K562 (cell line): ENCODE data around the gene SAMD13. TPM values are rescaled to one million over a fixed set of nuclear protein-coding genes. Genes with fewer than 3 reads are reported as not detected.

ENCODE experiments used
- ATAC-seq: fragments of 200-7000 bp; cut with Tn5 transposase; 3 replicates; pipeline ENCODE4 v1.9.1; 2020; ENCODE audit warnings: moderate library complexity
- BruUV-seq: library from RNA; stranded (reverse); fragments of 400-500 nt; replicated peaks from 2 replicates; lab custom pipeline; 2021; lab: Mats Ljungman, UMichigan
- CTCF ChIA-PET: fragments of 300-600 bp; formaldehyde crosslinking; extraction: SDS; loops from one replicate; lab custom pipeline; 2021; ENCODE audit warnings: low intra/inter-chr PET ratio; lab: Yijun Ruan, JAX
- POLR2A ChIA-PET: fragments of 300-600, 350-650 bp; sonication (Branson Sonifier 250); formaldehyde crosslinking; extraction: SDS; loops from one replicate; lab custom pipeline; 2021; ENCODE audit warnings: antibody characterized with exemption, inconsistent platforms; lab: Yijun Ruan, JAX
- DNase-seq, 4 experiments: peaks; one replicate each; pipeline versions ENCODE4 v3.0.0 to v3.0.0-alpha.2; 2011 to 2018; ENCODE audit warnings: low spot score in 3 of 4, mixed read lengths in 3 of 4; ENCODE audit errors: extremely low read depth in 1 of 4
- FAIRE-seq: peaks from 2 replicates; lab custom pipeline; 2011; peaks lifted over from hg19 to GRCh38; lab: Jason Lieb, UNC
- H2AFZ ChIP-seq: 2 replicates; pipeline ENCODE4 v1.6.0; 2011; ENCODE audit warnings: low read depth, low read length, control low read depth, inconsistent platforms
- H3K27ac ChIP-seq: fragments of 200-600 bp; 3 replicates; pipeline ENCODE4 v1.8.0; 2011; ENCODE audit warnings: low read depth, mild to moderate bottlenecking, control low read depth, inconsistent platforms, low read length, moderate library complexity, mixed read lengths; ENCODE audit errors: extremely low read depth
- H3K27me3 ChIP-seq, 2 experiments: fragments of 300-600 bp in 1 of 2; 2 replicates in 1 of 2; 3 replicates in 1 of 2; pipeline versions ENCODE4 v1.6.0 to v1.8.0; 2011; ENCODE audit warnings: inconsistent platforms in 2 of 2, low read length in 2 of 2, mild to moderate bottlenecking in 1 of 2, mixed read lengths in 1 of 2, moderate library complexity in 1 of 2; ENCODE audit not compliant: control insufficient read depth in 2 of 2, insufficient read depth in 2 of 2
- H3K36me3 ChIP-seq: fragments of 300-600 bp; 3 replicates; pipeline ENCODE4 v1.8.0; 2011; ENCODE audit warnings: mild to moderate bottlenecking, low read length, inconsistent platforms; ENCODE audit not compliant: control insufficient read depth, insufficient read depth
- H3K4me1 ChIP-seq, 2 experiments: fragments of 200-600 bp in 1 of 2; replicated peaks in 1 of 2; 2 replicates in 1 of 2; 3 replicates in 1 of 2; pipeline versions ENCODE4 v1.5.1 to v1.8.0; 2011; ENCODE audit warnings: inconsistent platforms in 2 of 2, low read length in 2 of 2, mild to moderate bottlenecking in 1 of 2, mixed read lengths in 1 of 2, moderate library complexity in 1 of 2; ENCODE audit not compliant: control insufficient read depth in 2 of 2, insufficient read depth in 2 of 2
- H3K4me2 ChIP-seq: 2 replicates; pipeline ENCODE4 v1.6.1; 2011; ENCODE audit warnings: low read length, control low read depth, inconsistent platforms, mixed read lengths; ENCODE audit not compliant: insufficient read depth
- H3K4me3 ChIP-seq: fragments of 200-600 bp; sonication (generic), shearing (Covaris generic); 2 replicates; pipeline ENCODE4 v1.5.1; 2016; ENCODE audit warnings: control low read depth, inconsistent platforms
- H3K79me2 ChIP-seq: fragments of 200-600 bp; 3 replicates; pipeline ENCODE4 v1.8.0; 2011; ENCODE audit warnings: low read length, inconsistent platforms; ENCODE audit not compliant: control insufficient read depth, insufficient read depth
- H3K9ac ChIP-seq, 2 experiments: 2 replicates each; pipeline versions ENCODE4 v1.6.0 to v1.6.1; 2011; ENCODE audit warnings: low read depth in 2 of 2, low read length in 2 of 2, control low read depth in 1 of 2, inconsistent platforms in 1 of 2, mild to moderate bottlenecking in 1 of 2, mixed read lengths in 1 of 2; ENCODE audit not compliant: insufficient read depth in 1 of 2
- H3K9me1 ChIP-seq: one replicate; pipeline ENCODE4 v1.6.0; 2011; ENCODE audit warnings: inconsistent platforms, mild to moderate bottlenecking, low read length, moderate library complexity; ENCODE audit not compliant: control insufficient read depth, insufficient read depth
- H3K9me3 ChIP-seq: replicated peaks from 2 replicates; pipeline ENCODE4 v1.5.1; 2011; ENCODE audit warnings: low read depth, low read length, inconsistent platforms; ENCODE audit not compliant: control insufficient read depth, insufficient read depth
- H4K20me1 ChIP-seq: replicated peaks from 2 replicates; pipeline ENCODE4 v1.6.1; 2011; ENCODE audit warnings: low read length, inconsistent platforms, mixed read lengths; ENCODE audit not compliant: control insufficient read depth, insufficient read depth
- SMAD3 ChIP-seq: fragments of 450-650 bp; formaldehyde crosslinking; conservative IDR thresholded peaks from 2 replicates; pipeline ENCODE4 v1.4.0; 2020; ENCODE audit warnings: mild to moderate bottlenecking
- ZBTB12 ChIP-seq: fragments of 250-450 bp; sonication (Bioruptor Pico); IDR thresholded peaks from 2 replicates; pipeline ENCODE4 v1.4.0; 2020
- WGBS: fragments of 100-300 bp; shearing (Covaris generic); methylation state at CpG from one replicate; pipeline ENCODE4 v1.1.6; 2016; ENCODE audit warnings: low coverage, mixed read lengths; ENCODE audit not compliant: insufficient coverage; ENCODE audit errors: missing lambda C conversion rate; 5-methylcytosine and 5-hydroxymethylcytosine counted together
- in situ Hi-C: fragments of 300-500 bp; cut with MboI; formaldehyde crosslinking; loops from 4 replicates; pipeline ENCODE4 v1.15.0; 2018; ENCODE audit warnings: inconsistent platforms, mixed read lengths
- intact Hi-C: fragments of 100-400 bp; cut with micrococcal nuclease; formaldehyde crosslinking; loops from 2 replicates; pipeline ENCODE4 v1.14.2; 2022
- polyA plus RNA-seq, 8 experiments: library from polyadenylated mRNA; depleted of rRNA in 4 of 8; stranded (reverse) in 5 of 8; unstranded in 3 of 8; fragments of >200 nt; fragmentation: Nextera tagmentation in 2 of 8; fragmentation: Illumina TruSeq in 1 of 8; extraction: Ambion mirVana in 2 of 8; extraction: Trizol in 1 of 8; gene quantifications; 2 replicates each; pipeline versions ENCODE4 v1.2.1 to v1.2.3, GENCODE V29; 2011 to 2014; ENCODE audit warnings: inconsistent platforms in 1 of 8, missing spikeins in 1 of 8
- total RNA-seq, 7 experiments: library from RNA; depleted of rRNA in 6 of 7; stranded (reverse); fragments of >200 nt in 6 of 7; fragmentation: Illumina TruSeq in 2 of 7; extraction: Trizol in 2 of 7; gene quantifications; 2 replicates each; pipeline versions ENCODE4 v1.2.1 to v1.2.3, GENCODE V29; 2011 to 2021; ENCODE audit warnings: low replicate concordance in 1 of 7

SAMD13 gene
- total and polyA plus RNA-seq, 9 of the 15 experiments (the other 6 are each of a cell fraction or from before 2014, with no cell fraction given), result 0.78 to 2.7 (median 1.00) TPM

- DNase-seq, result no peak
- H3K79me2 ChIP-seq, result no peaks in the 10 kb centered on the region
- H3K4me2 ChIP-seq, result no peak overlapping the region
- ChIA-PET POLR2A (interaction anchor here (0.6 kb wide), 1 partner anchor 65 kb away, joined by 3 read pairs; no protein-coding TSS in a partner anchor), CTCF (no interaction called here)
- peak overlapping the region; percentile 67; the same call in 1 of the 2 replicates for H2AFZ ChIP-seq
- 22% methylated on average over 5 of the region's 5 CpGs for WGBS
- H3K9me1 ChIP-seq, result no peaks in the 10 kb centered on the region
- in situ Hi-C loops, result no loop called here
- H4K20me1 ChIP-seq, result no peaks in the 10 kb centered on the region
- H3K9ac ChIP-seq, result no peak overlapping the region
- H3K27me3 ChIP-seq, result no peaks in the 10 kb centered on the region; a peak in 1 of 5 replicates
- no TSS peak for BruUV-seq
- ATAC-seq, result no peak
- no peaks in the 10 kb centered on the region for H3K9me3 ChIP-seq
- no peak for TF ChIP-seq ZBTB12 (CRISPR knock-in tag)
- TF ChIP-seq SMAD3, result no peak
- TF ChIP-seq, all 486 proteins: peak for 0
- no peak for FAIRE-seq
- intact Hi-C loops, result no loop called here
- Histone ChIP-seq H3K4me3 (no peak overlapping the region), H3K36me3 (no peaks in the 10 kb centered on the region), H3K4me1 (peaks cover 0 to 14% of the 10 kb centered on the region in 2 experiments; a peak in 2 of 5 replicates), H3K27ac (no peak overlapping the region)
Measured at GRCh38 chr1:84363622-84364021, 62.1 kb downstream of the SAMD13 start.
